Measurements from ENCODE around the gene NAMPT. TPM values are rescaled to one million over a fixed set of nuclear protein-coding genes. Genes with fewer than 3 reads are reported as not detected.

NAMPT gene
- total RNA-seq, 1 donor from 2014 or later: 35.2 TPM

DNA sequence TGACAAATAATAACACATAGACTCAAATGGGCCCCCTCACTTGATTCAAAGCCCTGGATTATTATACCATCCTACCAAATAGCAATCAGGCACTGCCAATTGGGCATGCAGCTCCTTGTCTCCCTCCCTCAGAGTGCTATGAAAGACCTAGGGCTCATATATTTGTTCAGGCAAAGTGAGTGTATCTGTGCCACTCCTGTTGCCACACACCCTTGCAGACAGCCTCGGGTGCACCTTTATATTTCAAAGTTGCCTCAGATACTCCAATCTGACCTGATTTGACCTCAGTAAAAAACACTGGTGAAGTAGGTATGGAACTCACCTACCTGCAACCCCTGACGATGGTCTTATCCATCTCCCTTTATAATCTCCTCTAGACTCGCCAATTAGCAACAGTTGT lies 3.0 kb upstream of the NAMPT start:
- no peak for DNase-seq (ENCODE audit: low spot score, unreplicated experiment)
- no peak overlapping the region for H3K4me3 Mint-ChIP-seq (ENCODE audit: low read depth)
- no peaks in the 10 kb centered on the region for H3K36me3 Mint-ChIP-seq (ENCODE audit: insufficient read depth)
- H3K27ac Mint-ChIP-seq: no peak overlapping the region
- TF ChIP-seq, protein P1, sequence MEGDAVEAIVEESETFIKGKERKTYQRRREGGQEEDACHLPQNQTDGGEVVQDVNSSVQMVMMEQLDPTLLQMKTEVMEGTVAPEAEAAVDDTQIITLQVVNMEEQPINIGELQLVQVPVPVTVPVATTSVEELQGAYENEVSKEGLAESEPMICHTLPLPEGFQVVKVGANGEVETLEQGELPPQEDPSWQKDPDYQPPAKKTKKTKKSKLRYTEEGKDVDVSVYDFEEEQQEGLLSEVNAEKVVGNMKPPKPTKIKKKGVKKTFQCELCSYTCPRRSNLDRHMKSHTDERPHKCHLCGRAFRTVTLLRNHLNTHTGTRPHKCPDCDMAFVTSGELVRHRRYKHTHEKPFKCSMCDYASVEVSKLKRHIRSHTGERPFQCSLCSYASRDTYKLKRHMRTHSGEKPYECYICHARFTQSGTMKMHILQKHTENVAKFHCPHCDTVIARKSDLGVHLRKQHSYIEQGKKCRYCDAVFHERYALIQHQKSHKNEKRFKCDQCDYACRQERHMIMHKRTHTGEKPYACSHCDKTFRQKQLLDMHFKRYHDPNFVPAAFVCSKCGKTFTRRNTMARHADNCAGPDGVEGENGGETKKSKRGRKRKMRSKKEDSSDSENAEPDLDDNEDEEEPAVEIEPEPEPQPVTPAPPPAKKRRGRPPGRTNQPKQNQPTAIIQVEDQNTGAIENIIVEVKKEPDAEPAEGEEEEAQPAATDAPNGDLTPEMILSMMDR (IDR thresholded peaks at IDR 0.05; ENCODE audit: unreplicated experiment): no peak
- peaks cover 11% of the 10 kb centered on the region for H3K4me1 Mint-ChIP-seq (ENCODE audit: low read depth)
- H3K9me3 Mint-ChIP-seq (ENCODE audit: low read depth): no peaks in the 10 kb centered on the region
- H3K27me3 Mint-ChIP-seq: peaks cover 10% of the 10 kb centered on the region

GRCh38 chr7:106285855-106286492 lies 1.2 kb upstream of the NAMPT start:
- H3K27me3 Mint-ChIP-seq: peaks cover 6% of the 10 kb centered on the region
- peak overlapping the region; percentile 94 for H3K4me3 Mint-ChIP-seq (ENCODE audit: low read depth)
- no peaks in the 10 kb centered on the region for H3K9me3 Mint-ChIP-seq (ENCODE audit: low read depth)
- H3K27ac Mint-ChIP-seq: peak overlapping the region; percentile 98
- H3K4me1 Mint-ChIP-seq (ENCODE audit: low read depth): peaks cover 11% of the 10 kb centered on the region
- no peaks in the 10 kb centered on the region for H3K36me3 Mint-ChIP-seq (ENCODE audit: insufficient read depth)
- no peak for DNase-seq (ENCODE audit: low spot score, unreplicated experiment)
- TF ChIP-seq, protein P1 (IDR thresholded peaks at IDR 0.05; ENCODE audit: unreplicated experiment): no peak

DNA sequence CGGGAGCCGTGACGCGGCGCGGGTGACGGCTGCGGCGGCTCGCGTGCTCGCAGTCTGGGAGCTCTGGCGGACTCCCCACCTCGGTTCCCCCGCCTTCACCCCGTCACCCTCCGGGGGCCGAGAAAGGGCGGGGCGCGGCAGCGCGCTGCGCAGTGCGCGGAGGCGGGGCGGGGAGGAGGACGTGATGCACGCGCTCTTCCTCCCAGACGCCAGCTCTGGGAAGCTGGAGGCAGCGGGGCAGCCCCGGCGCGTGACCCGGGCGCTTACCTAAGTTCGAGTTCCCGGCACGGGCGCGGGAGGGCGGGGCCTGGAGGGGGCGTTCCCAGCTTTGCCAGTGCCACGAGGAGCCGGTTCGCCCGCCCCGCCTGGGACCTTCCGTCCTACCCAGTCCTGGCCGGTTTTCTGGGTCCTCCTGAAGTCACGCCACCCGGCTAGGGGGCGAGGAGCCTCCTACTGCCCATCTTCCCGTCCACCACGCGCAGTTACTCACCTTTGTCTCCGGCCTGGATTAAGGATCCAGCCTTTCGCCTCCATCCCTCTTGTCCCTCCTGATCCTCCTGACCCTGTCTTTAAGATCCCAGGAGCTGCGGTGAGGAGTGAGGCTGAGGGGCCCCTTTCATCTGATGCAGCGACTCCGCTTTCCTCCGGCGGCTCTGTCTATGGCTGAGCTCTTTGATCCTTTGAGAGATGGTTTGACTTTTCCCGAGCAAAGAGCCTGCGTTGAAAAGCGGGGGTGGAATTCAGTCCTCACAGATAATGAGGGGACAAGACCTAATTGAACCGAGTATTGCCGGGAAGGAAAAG lies 470 bp upstream of the NAMPT start:
- no peaks in the 10 kb centered on the region for H3K36me3 Mint-ChIP-seq (ENCODE audit: insufficient read depth)
- H3K27ac Mint-ChIP-seq: peak overlapping the region; percentile 99
- H3K9me3 Mint-ChIP-seq (ENCODE audit: low read depth): no peaks in the 10 kb centered on the region
- H3K4me3 Mint-ChIP-seq (ENCODE audit: low read depth): peak overlapping the region; percentile 94
- TF ChIP-seq, protein P1 (IDR thresholded peaks at IDR 0.05; ENCODE audit: unreplicated experiment): no peak
- H3K27me3 Mint-ChIP-seq: no peaks in the 10 kb centered on the region
- peak; percentile 98 for DNase-seq (ENCODE audit: low spot score, unreplicated experiment)
- H3K4me1 Mint-ChIP-seq (ENCODE audit: low read depth): peaks cover 11% of the 10 kb centered on the region

DNA sequence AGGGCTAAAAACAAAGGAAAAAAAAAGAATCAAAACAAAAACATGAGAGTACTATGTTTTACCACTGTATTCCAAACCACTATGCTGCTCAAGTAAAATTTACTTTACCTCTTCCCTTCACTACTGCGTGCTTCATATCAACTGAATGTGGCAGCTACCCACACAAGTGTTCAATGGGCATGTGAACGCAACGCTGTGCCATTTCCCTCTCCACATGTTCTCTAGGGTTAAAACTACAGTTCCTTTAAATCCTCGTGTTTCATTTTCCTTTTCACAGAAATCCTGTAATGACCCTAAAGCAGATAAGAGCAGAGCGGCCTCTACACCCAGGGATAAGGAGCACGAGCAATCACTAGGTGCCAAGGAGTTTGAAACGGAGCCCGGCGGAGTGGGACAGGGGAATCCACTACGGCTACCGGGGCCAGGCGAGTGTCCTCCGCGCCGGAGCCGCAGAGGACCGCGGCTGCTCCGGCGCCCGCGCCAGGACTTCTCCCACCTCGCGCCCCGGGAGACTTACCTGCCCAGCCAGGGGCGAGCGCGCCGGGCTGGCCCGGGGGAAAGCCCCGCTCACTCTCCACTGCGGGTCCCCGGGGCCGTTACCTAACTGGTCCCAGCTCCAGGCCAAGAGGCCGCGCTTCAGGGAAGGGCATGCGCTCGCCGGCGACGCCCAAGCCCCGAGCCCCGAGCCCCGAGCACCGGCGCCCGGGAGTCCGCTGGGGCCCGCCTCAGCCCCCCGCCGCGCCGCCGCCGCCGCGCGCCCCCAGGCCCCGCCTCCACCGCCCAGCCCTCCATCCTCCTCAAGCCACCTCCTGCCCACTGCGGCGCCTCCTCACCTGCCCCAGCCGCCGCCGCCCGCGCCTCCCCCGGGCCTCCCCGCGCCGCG lies 711 bp downstream of the NAMPT start:
- peaks cover 11% of the 10 kb centered on the region for H3K4me1 Mint-ChIP-seq (ENCODE audit: low read depth)
- TF ChIP-seq, protein P1 (IDR thresholded peaks at IDR 0.05; ENCODE audit: unreplicated experiment): no peak
- H3K27me3 Mint-ChIP-seq: no peaks in the 10 kb centered on the region
- no peaks in the 10 kb centered on the region for H3K9me3 Mint-ChIP-seq (ENCODE audit: low read depth)
- peak; percentile 58 for DNase-seq (ENCODE audit: low spot score, unreplicated experiment)
- peak overlapping the region; percentile 94 for H3K4me3 Mint-ChIP-seq (ENCODE audit: low read depth)
- no peaks in the 10 kb centered on the region for H3K36me3 Mint-ChIP-seq (ENCODE audit: insufficient read depth)
- H3K27ac Mint-ChIP-seq: peak overlapping the region; percentile 93

- Mint-ChIP-seq H3K27me3 (no peaks in the 10 kb centered on the region), H3K4me3 (ENCODE audit: low read depth) (peak overlapping the region; percentile 80), H3K27ac (peak overlapping the region; percentile 93), H3K9me3 (ENCODE audit: low read depth) (no peaks in the 10 kb centered on the region), H3K36me3 (ENCODE audit: insufficient read depth) (no peaks in the 10 kb centered on the region), H3K4me1 (ENCODE audit: low read depth) (peaks cover 11% of the 10 kb centered on the region)
- TF ChIP-seq, protein P1 (IDR thresholded peaks at IDR 0.05; ENCODE audit: unreplicated experiment): no peak
- DNase-seq (ENCODE audit: low spot score, unreplicated experiment): no peak
These were observed 1.3 kb downstream of the NAMPT start for GRCh38 chr7:106283501-106283830.

Measured in progenitor cell of endocrine pancreas (in vitro differentiated cells).